ENCODE data around the gene RBM26. TPM values are rescaled to one million over a fixed set of nuclear protein-coding genes. Genes with fewer than 3 reads are reported as not detected.

RBM26 gene
- polyA plus RNA-seq, 1 experiment: 29.1 TPM

- CTCF ChIA-PET: no interaction called here
- Histone ChIP-seq H3K4me3 (ENCODE audit: low read depth, low read length) (no peak overlapping the region), H3K27me3 (ENCODE audit: control insufficient read depth, insufficient read depth, low read length) (peaks cover 2% of the 10 kb centered on the region), H3K27ac (ENCODE audit: low read depth, low read length) (no peak overlapping the region), H3K9me3 (ENCODE audit: control insufficient read depth, insufficient read depth, low read length) (no peaks in the 10 kb centered on the region)
- TF ChIP-seq, protein P1, sequence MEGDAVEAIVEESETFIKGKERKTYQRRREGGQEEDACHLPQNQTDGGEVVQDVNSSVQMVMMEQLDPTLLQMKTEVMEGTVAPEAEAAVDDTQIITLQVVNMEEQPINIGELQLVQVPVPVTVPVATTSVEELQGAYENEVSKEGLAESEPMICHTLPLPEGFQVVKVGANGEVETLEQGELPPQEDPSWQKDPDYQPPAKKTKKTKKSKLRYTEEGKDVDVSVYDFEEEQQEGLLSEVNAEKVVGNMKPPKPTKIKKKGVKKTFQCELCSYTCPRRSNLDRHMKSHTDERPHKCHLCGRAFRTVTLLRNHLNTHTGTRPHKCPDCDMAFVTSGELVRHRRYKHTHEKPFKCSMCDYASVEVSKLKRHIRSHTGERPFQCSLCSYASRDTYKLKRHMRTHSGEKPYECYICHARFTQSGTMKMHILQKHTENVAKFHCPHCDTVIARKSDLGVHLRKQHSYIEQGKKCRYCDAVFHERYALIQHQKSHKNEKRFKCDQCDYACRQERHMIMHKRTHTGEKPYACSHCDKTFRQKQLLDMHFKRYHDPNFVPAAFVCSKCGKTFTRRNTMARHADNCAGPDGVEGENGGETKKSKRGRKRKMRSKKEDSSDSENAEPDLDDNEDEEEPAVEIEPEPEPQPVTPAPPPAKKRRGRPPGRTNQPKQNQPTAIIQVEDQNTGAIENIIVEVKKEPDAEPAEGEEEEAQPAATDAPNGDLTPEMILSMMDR (IDR thresholded peaks at IDR 0.05; ENCODE audit: low read depth, low read length): no peak
- POLR2A ChIA-PET: no interaction called here
- DNase-seq (ENCODE audit: low read depth, low spot score): no peak
These were observed 98.6 kb downstream of the RBM26 start for GRCh38 chr13:79307433-79307861.

DNA sequence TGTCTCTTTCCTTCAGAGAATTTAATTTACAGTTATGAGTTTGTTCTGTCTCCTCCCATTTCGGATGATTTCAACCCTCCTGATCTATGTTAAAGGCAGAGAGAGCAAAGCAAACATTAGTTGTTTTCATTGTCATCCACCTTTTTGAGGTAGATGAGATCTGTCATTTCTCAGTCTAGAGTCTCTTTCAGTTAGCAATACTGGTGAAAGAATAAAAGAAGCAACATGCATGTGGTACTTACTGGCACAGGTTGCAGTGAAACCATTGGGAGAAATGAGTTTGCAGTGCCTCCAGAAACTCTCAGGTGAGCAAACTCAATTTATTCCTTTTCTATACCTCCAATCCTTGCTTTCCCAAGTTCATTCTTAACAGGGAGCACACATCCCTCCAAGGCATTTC is 99.4 kb downstream of the RBM26 start:
- Histone ChIP-seq H3K9me3 (ENCODE audit: control insufficient read depth, insufficient read depth, low read length) (no peaks in the 10 kb centered on the region), H3K27ac (ENCODE audit: low read depth, low read length) (no peak overlapping the region), H3K4me3 (ENCODE audit: low read depth, low read length) (no peak overlapping the region), H3K27me3 (ENCODE audit: control insufficient read depth, insufficient read depth, low read length) (peaks cover 2% of the 10 kb centered on the region)
- no peak for DNase-seq (ENCODE audit: low read depth, low spot score)
- POLR2A ChIA-PET: no interaction called here
- CTCF ChIA-PET: no interaction called here
- TF ChIP-seq, protein P1 (IDR thresholded peaks at IDR 0.05; ENCODE audit: low read depth, low read length): no peak

- ChIA-PET POLR2A (no interaction called here), CTCF (no interaction called here)
- H3K4me3 ChIP-seq (ENCODE audit: low read depth, low read length): no peak overlapping the region
- H3K27me3 ChIP-seq (ENCODE audit: control insufficient read depth, insufficient read depth, low read length): no peaks in the 10 kb centered on the region
- TF ChIP-seq, protein P1 (IDR thresholded peaks at IDR 0.05; ENCODE audit: low read depth, low read length): no peak
- H3K9me3 ChIP-seq (ENCODE audit: control insufficient read depth, insufficient read depth, low read length): no peaks in the 10 kb centered on the region
- DNase-seq (ENCODE audit: low read depth, low spot score): no peak
- H3K27ac ChIP-seq (ENCODE audit: low read depth, low read length): no peak overlapping the region
These were observed 108.9 kb downstream of the RBM26 start for GRCh38 chr13:79297128-79297527.

- H3K27me3 ChIP-seq (ENCODE audit: control insufficient read depth, insufficient read depth, low read length): no peaks in the 10 kb centered on the region
- POLR2A ChIA-PET: no interaction called here
- CTCF ChIA-PET: no interaction called here
- no peak overlapping the region for H3K27ac ChIP-seq (ENCODE audit: low read depth, low read length)
- no peak for DNase-seq (ENCODE audit: low read depth, low spot score)
- no peaks in the 10 kb centered on the region for H3K9me3 ChIP-seq (ENCODE audit: control insufficient read depth, insufficient read depth, low read length)
- no peak overlapping the region for H3K4me3 ChIP-seq (ENCODE audit: low read depth, low read length)
- TF ChIP-seq, protein P1 (IDR thresholded peaks at IDR 0.05; ENCODE audit: low read depth, low read length): no peak
These were observed 109.9 kb downstream of the RBM26 start for GRCh38 chr13:79295906-79296706.

DNA sequence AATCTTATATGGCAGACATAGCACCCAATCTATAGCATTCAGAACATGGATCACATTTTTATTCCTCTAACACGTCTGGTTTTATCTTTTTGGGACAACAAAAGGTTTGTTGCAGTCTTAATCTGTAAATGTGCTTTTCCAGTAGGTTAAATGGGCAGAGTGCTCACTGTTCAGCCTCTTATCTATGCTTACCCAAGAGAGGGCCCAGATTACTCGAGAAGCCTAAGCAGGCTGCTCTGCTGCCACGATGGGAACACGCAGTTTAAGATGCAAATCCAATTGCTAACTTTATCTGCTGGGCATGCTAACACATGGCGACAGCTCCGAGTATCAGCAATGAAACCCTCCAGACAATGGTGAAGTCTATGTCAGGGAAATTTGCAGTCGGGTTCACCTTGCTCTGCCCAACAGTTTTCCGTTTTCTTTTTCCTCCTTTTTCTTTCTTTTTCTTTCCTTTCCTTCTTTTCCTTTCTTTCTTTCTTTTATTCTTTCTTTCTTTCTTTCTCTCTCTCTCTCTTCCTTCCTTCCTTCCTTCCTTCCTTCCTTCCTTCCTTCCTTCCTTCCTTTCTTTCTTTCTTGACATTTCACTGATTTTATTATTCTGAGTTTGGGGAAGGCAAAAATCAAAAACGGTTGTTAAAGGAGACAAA is 115.3 kb downstream of the RBM26 start:
- TF ChIP-seq, protein P1 (IDR thresholded peaks at IDR 0.05; ENCODE audit: low read depth, low read length): no peak
- Histone ChIP-seq H3K27me3 (ENCODE audit: control insufficient read depth, insufficient read depth, low read length) (no peaks in the 10 kb centered on the region), H3K27ac (ENCODE audit: low read depth, low read length) (no peak overlapping the region), H3K9me3 (ENCODE audit: control insufficient read depth, insufficient read depth, low read length) (no peaks in the 10 kb centered on the region), H3K4me3 (ENCODE audit: low read depth, low read length) (no peak overlapping the region)
- no peak for DNase-seq (ENCODE audit: low read depth, low spot score)
- CTCF ChIA-PET: no interaction called here
- POLR2A ChIA-PET: no interaction called here

Measured in AG04450 (cell line).